Right lobe of liver (tissue), 6 donors: ENCODE measurements around the gene EPHA2. TPM values are rescaled to one million over a fixed set of nuclear protein-coding genes. Genes with fewer than 3 reads are reported as not detected.

Experiments
- ATAC-seq, 4 donors: fragments of 200-7000 bp; cut with Tn5 transposase; one replicate each; pipeline ENCODE4 v1.9.1; 2020; ENCODE audit warnings: mild to moderate bottlenecking in 4 of 4, moderate library complexity in 4 of 4
- DNase-seq, 3 donors: peaks; one replicate each; pipeline ENCODE4 v3.0.0-alpha.2; 2020
- H3K27ac ChIP-seq, 3 donors: fragments of 200-600 bp; one replicate each; pipeline ENCODE4 v1.8.0; 2022
- H3K27me3 ChIP-seq, 2 donors: fragments of 200-600 bp; one replicate each; pipeline ENCODE4 v1.8.0; 2022
- H3K36me3 ChIP-seq, 4 donors: fragments of 200-600 bp; sonication (generic) in 1 of 4; one replicate each; pipeline versions ENCODE4 v1.5.1 to v1.8.0; 2017 to 2022; ENCODE audit warnings: control low read depth in 1 of 4
- H3K4me1 ChIP-seq, 4 donors: fragments of 200-600 bp; sonication (generic) in 1 of 4; one replicate each; pipeline versions ENCODE4 v1.5.1 to v1.8.0; 2017 to 2022; ENCODE audit warnings: control low read depth in 1 of 4
- H3K4me3 ChIP-seq, 3 donors: fragments of 200-600 bp; one replicate each; pipeline ENCODE4 v1.8.0; 2022
- H3K9me3 ChIP-seq, 4 donors: fragments of 200-600 bp; sonication (generic) in 1 of 4; one replicate each; pipeline versions ENCODE4 v1.5.1 to v1.8.0; 2017 to 2022; ENCODE audit warnings: control low read depth in 1 of 4
- CTCF ChIP-seq, 4 donors: fragments of 200-600 bp in 3 of 4; fragments of 450-650 bp in 1 of 4; IDR thresholded peaks; one replicate each; pipeline versions ENCODE4 v1.5.1 to v1.8.0; 2016 to 2022; ENCODE audit warnings: antibody characterized with exemption in 4 of 4, mild to moderate bottlenecking in 2 of 4
- POLR2A ChIP-seq: fragments of 450-650 bp; IDR thresholded peaks from one replicate; pipeline ENCODE4 v1.6.1; 2017; ENCODE audit warnings: antibody characterized with exemption, mild to moderate bottlenecking
- WGBS: methylation state at CpG from one replicate; pipeline ENCODE4 v1.1.6; 2018; ENCODE audit warnings: low coverage, low lambda C conversion rate; ENCODE audit not compliant: insufficient coverage; ENCODE audit errors: missing lambda C conversion rate; 5-methylcytosine and 5-hydroxymethylcytosine counted together
- intact Hi-C, 2 donors: fragments of 100-400 bp; cut with DNase I; formaldehyde crosslinking; loops; one replicate each; pipeline versions ENCODE4 v1.11.2 to v1.14.1; 2022
- total RNA-seq, 6 experiments: library from RNA; depleted of rRNA in 2 of 6; stranded (reverse); fragments of >200 nt in 2 of 6; fragmentation: NEBNext Ultra II Directional in 3 of 6; extraction: Animal tissue kit (Norgen Biotek cat#: 25700) in 3 of 6; gene quantifications; one replicate each; pipeline versions ENCODE4 v1.1.0 to v1.2.4, GENCODE V29; 2016 to 2023
- donor health status: DM: no; HTN: yes; CAD: no.
- donor health status: DM: no; HTN: no; CAD: no.
- donor health status: DM: no; HTN: no; CAD: no.
- donor health status: DM: no; HTN: yes; CAD: no.
- donor health status: DM: no; HTN: yes; CAD: no.

Gene EPHA2
- total RNA-seq, 6 experiments from 2014 or later = 6.0 to 14.7 (median 10.8) TPM

- ATAC-seq (no peak), DNase-seq (no peak)
- Histone ChIP-seq H3K9me3 (no peaks in the 10 kb centered on the region), H3K36me3 (no peaks in the 10 kb centered on the region), H3K27ac (no peak overlapping the region), H3K4me3 (no peak overlapping the region), H3K27me3 (no peaks in the 10 kb centered on the region), H3K4me1 (peaks cover 0 to 27% (median 3%) of the 10 kb centered on the region in 4 donors)
- intact Hi-C loops = no loop called here
- 82% methylated on average over 3 of the region's 9 CpGs for WGBS
- TF ChIP-seq POLR2A (no peak), CTCF (IDR thresholded peaks at IDR 0.05) (no peak)
These were observed 37.2 kb downstream of the EPHA2 start for GRCh38 chr1:16118706-16119105.

- Histone ChIP-seq H3K9me3 (no peaks in the 10 kb centered on the region), H3K36me3 (no peaks in the 10 kb centered on the region), H3K4me3 (no peak overlapping the region), H3K27ac (no peak overlapping the region), H3K4me1 (peaks cover 0 to 30% (median 6%) of the 10 kb centered on the region in 4 donors), H3K27me3 (no peaks in the 10 kb centered on the region)
- no peak for DNase-seq
- 89% methylated on average over 1 of the region's 8 CpGs for WGBS
- intact Hi-C loops = no loop called here
- no peak for TF ChIP-seq POLR2A
- TF ChIP-seq CTCF (IDR thresholded peaks at IDR 0.05) = no peak
- no peak for ATAC-seq
These were observed 37.9 kb downstream of the EPHA2 start for GRCh38 chr1:16117936-16118335.

GRCh38 chr1:16117369-16117768 lies 38.5 kb downstream of the EPHA2 start:
- intact Hi-C loops = no loop called here

DNA sequence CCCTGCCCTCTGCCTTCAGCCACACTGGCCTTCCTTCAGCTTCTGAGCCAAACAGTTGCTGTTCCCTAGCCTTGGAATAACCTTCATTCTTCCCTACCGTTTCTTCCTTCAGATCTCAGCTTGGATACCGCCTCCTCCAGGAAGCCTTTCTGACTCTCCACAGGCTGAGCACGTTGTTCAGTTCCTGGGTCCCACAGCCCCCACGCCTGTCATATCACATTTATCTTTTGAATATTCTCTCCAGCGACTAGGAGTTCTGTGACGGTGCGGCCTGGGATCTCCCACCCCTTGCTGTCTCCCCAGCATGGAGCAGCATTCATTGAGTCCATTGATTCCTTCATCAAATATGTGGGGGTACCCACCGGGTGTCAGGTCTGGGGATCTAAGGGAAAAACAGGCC lies 39.2 kb downstream of the EPHA2 start:
- TF ChIP-seq CTCF (IDR thresholded peaks at IDR 0.05) (no peak), POLR2A (no peak)
- Histone ChIP-seq H3K4me3 (no peak overlapping the region), H3K27ac (no peak overlapping the region), H3K9me3 (no peaks in the 10 kb centered on the region), H3K4me1 (peaks cover 0 to 19% (median 7%) of the 10 kb centered on the region in 4 donors), H3K27me3 (no peaks in the 10 kb centered on the region), H3K36me3 (no peaks in the 10 kb centered on the region)
- no peak for ATAC-seq
- intact Hi-C loops = no loop called here
- no peak for DNase-seq
- WGBS = 86% methylated on average over 8 of the region's 8 CpGs

More at GRCh38 chr1:16117369-16117768, 38.5 kb downstream of the EPHA2 start:
- Histone ChIP-seq H3K36me3 (no peaks in the 10 kb centered on the region), H3K27ac (no peak overlapping the region), H3K27me3 (no peaks in the 10 kb centered on the region), H3K4me1 (peaks cover 0 to 25% (median 7%) of the 10 kb centered on the region in 4 donors), H3K4me3 (no peak overlapping the region), H3K9me3 (no peaks in the 10 kb centered on the region)
- DNase-seq (no peak), ATAC-seq (no peak)
- TF ChIP-seq CTCF (IDR thresholded peaks at IDR 0.05) (no peak), POLR2A (no peak)
- 87% methylated on average over 6 of the region's 6 CpGs for WGBS

- no peaks in the 10 kb centered on the region for H3K36me3 ChIP-seq
- TF ChIP-seq CTCF (IDR thresholded peaks at IDR 0.05) (no peak), POLR2A (no peak)
- no CpG with 5 or more reads among the region's 16 CpGs for WGBS
- peak in 1 of 4 donors; percentile 29 for ATAC-seq
- no peaks in the 10 kb centered on the region for H3K27me3 ChIP-seq
- intact Hi-C loops = no loop called here
- H3K9me3 ChIP-seq = no peaks in the 10 kb centered on the region
- DNase-seq = no peak
- peaks cover 0 to 13% (median 5%) of the 10 kb centered on the region in 4 donors for H3K4me1 ChIP-seq
- no peak overlapping the region for H3K4me3 ChIP-seq
- H3K27ac ChIP-seq = no peak overlapping the region
These were observed 39.9 kb downstream of the EPHA2 start for GRCh38 chr1:16116002-16116401.
